ENCODE data around the gene TFR2. TPM values are rescaled to one million over a fixed set of nuclear protein-coding genes. Genes with fewer than 3 reads are reported as not detected.

The TFR2 gene
- total and polyA plus RNA-seq, 9 of the 15 experiments (the other 6 are each of a cell fraction or from before 2014, with no cell fraction given), result 3.8 to 123 (median 51.1) TPM

DNA sequence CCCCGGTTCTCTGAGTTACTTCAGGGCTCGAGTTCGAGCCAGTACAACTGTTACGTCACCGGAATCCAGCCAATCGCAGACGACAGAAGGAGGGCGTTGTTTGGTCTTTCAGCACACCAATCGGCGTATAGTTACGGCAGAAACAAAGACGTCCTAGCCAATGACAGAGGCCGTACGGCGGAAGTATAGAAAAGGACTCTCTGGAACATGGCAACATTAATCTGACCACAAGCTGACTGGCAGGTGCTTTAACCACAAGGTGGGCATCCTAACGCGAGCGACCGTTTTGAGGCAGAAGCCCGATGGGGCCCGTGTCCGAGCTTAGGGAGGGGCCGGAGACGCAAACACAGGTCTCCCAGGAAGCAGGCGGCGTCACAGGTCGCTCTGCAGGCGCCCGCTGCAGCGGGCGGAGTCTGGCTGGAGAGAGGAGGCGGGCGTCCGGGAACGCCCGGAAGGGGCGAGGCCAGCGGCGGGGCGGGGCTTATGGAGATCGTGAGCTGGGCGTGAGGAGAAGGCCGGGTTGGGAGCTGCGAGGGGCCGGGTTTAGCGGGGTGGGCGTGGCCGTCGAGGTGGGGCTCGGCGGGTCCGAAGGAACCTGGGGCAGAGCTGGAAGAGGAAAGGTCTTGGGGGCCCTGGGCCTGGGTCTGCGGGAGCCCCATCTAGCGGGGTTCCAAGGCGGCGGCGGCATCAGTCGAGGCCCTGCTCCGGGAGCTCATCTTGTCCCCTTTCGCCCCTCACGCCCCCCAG lies 29.2 kb downstream of the TFR2 start, which contains the start of gene MOSPD3 (continued):
- TF ChIP-seq, protein P1, sequence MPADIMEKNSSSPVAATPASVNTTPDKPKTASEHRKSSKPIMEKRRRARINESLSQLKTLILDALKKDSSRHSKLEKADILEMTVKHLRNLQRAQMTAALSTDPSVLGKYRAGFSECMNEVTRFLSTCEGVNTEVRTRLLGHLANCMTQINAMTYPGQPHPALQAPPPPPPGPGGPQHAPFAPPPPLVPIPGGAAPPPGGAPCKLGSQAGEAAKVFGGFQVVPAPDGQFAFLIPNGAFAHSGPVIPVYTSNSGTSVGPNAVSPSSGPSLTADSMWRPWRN (IDR thresholded peaks at IDR 0.05; ENCODE audit: low read depth), result 0 out of 2 replicates have a peak, but pooled peaks have one; percentile 8
- no peak; the same call in 1 of the 2 replicates for TF ChIP-seq SMARCC2 (IDR thresholded peaks at IDR 0.05; ENCODE audit: low read depth)
- TF ChIP-seq CHD2 (IDR thresholded peaks at IDR 0.05; ENCODE audit: low read depth, low read length), result peak; percentile 59; the same call in 1 of the 2 replicates
- no peak for TF ChIP-seq ZNF41 (CRISPR knock-in tag; conservative IDR thresholded peaks at IDR 0.05)
- TF ChIP-seq, protein P2, sequence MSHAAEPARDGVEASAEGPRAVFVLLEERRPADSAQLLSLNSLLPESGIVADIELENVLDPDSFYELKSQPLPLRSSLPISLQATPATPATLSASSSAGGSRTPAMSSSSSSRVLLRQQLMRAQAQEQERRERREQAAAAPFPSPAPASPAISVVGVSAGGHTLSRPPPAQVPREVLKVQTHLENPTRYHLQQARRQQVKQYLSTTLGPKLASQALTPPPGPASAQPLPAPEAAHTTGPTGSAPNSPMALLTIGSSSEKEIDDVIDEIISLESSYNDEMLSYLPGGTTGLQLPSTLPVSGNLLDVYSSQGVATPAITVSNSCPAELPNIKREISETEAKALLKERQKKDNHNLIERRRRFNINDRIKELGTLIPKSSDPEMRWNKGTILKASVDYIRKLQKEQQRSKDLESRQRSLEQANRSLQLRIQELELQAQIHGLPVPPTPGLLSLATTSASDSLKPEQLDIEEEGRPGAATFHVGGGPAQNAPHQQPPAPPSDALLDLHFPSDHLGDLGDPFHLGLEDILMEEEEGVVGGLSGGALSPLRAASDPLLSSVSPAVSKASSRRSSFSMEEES (CRISPR knock-in tag; IDR thresholded peaks at IDR 0.05), result no peak
- no peak for TF ChIP-seq KDM1A (IDR thresholded peaks at IDR 0.05)
- TF ChIP-seq KLF6 (CRISPR knock-in tag; IDR thresholded peaks at IDR 0.05; ENCODE audit: borderline replicate concordance), result no peak
- TF ChIP-seq ZFP1 (CRISPR knock-in tag; IDR thresholded peaks at IDR 0.05), result 0 out of 2 replicates have a peak, but pooled peaks have one; percentile 27
- TF ChIP-seq KAT8 (IDR thresholded peaks at IDR 0.05; ENCODE audit: low read depth), result no peak
- TF ChIP-seq PML (IDR thresholded peaks at IDR 0.05; ENCODE audit: low read length), result peak; percentile 79; the same call in 1 of the 2 replicates
- TF ChIP-seq, protein P3, sequence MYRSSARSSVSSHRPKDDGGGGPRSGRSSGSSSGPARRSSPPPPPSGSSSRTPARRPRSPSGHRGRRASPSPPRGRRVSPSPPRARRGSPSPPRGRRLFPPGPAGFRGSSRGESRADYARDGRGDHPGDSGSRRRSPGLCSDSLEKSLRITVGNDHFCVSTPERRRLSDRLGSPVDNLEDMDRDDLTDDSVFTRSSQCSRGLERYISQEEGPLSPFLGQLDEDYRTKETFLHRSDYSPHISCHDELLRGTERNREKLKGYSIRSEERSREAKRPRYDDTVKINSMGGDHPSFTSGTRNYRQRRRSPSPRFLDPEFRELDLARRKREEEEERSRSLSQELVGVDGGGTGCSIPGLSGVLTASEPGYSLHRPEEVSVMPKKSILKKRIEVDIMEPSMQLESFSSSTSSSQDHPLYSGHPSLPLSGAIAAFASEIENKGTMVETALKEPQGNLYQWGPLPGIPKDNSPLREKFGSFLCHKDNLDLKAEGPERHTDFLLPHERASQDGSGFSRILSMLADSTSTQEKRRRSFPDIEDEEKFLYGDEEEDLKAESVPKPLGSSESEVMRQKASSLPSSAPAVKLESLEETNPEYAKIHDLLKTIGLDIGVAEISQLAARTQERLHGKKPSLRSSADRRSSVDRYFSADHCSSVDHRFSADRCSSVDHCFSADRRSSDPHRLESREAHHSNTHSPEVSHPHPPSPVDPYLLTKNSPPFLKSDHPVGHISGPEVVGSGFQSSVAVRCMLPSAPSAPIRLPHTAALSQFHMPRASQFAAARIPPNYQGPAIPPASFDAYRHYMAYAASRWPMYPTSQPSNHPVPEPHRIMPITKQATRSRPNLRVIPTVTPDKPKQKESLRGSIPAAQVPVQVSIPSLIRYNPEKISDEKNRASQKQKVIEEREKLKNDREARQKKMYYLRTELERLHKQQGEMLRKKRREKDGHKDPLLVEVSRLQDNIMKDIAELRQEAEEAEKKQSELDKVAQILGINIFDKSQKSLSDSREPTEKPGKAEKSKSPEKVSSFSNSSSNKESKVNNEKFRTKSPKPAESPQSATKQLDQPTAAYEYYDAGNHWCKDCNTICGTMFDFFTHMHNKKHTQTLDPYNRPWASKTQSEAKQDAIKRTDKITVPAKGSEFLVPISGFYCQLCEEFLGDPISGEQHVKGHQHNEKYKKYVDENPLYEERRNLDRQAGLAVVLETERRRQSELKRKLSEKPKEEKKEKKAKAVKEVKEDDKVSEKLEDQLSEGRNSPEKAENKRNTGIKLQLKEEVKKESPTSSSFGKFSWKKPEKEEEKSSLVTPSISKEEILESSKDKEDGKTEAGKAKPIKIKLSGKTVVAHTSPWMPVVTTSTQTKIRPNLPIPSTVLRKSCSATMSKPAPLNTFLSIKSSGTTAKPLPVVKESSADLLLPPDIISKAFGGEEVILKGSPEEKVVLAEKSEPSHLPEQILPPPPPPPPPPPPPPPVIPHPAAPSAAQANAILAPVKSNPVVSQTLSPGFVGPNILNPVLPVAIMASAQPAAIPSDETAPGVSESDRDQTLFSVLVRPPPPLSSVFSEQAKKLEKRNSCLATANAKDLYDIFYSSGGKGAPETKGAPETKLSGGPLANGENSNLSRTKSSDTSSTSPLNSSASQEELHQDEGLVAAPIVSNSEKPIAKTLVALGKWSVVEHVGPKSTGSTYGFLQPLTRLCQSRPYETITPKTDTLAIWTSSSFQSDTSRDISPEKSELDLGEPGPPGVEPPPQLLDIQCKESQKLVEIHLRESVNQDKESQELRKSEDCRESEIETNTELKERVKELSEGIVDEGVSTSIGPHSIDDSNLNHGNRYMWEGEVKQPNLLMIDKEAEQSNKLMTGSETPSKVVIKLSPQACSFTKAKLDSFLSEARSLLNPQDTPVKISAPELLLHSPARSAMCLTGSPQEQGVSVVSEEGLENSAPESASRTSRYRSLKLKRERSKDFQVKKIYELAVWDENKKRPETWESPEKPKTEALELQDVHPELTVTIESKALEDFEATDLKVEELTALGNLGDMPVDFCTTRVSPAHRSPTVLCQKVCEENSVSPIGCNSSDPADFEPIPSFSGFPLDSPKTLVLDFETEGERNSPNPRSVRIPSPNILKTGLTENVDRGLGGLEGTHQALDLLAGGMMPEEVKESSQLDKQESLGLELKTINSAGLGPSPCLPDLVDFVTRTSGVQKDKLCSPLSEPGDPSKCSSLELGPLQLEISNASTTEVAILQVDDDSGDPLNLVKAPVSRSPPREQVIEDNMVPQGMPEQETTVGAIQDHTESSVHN (IDR thresholded peaks at IDR 0.05; ENCODE audit: borderline replicate concordance in 1 of 2, low read depth in 1 of 2), result no peak
- peak; percentile 94 for TF ChIP-seq POLR2B (IDR thresholded peaks at IDR 0.05; ENCODE audit: low read depth, partially characterized antibody)
- TF ChIP-seq HDAC3 (IDR thresholded peaks at IDR 0.05; ENCODE audit: borderline replicate concordance, partially characterized antibody), result no peak
- TF ChIP-seq CCAR2 (IDR thresholded peaks at IDR 0.05; ENCODE audit: low read depth, low read length), result no peak
- TF ChIP-seq POLR3A (IDR thresholded peaks at IDR 0.05; ENCODE audit: borderline replicate concordance, extremely low read depth, insufficient read depth, insufficient read length), result no peak
- TF ChIP-seq, protein P4, sequence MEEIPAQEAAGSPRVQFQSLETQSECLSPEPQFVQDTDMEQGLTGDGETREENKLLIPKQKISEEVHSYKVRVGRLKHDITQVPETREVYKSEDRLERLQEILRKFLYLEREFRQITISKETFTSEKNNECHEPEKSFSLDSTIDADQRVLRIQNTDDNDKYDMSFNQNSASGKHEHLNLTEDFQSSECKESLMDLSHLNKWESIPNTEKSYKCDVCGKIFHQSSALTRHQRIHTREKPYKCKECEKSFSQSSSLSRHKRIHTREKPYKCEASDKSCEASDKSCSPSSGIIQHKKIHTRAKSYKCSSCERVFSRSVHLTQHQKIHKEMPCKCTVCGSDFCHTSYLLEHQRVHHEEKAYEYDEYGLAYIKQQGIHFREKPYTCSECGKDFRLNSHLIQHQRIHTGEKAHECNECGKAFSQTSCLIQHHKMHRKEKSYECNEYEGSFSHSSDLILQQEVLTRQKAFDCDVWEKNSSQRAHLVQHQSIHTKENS (CRISPR knock-in tag; IDR thresholded peaks at IDR 0.05), result no peak

Data from K562 (cell line).